Urinary bladder (tissue), 4 donors: Measurements from ENCODE around the gene MINK1. TPM values are rescaled to one million over a fixed set of nuclear protein-coding genes. Genes with fewer than 3 reads are reported as not detected.
"Not testable (repeated sequence)": the region's sequence is repeated elsewhere in the genome, so short reads cannot be mapped to it uniquely, and the experiment has no call there.

Source experiments
- DNase-seq: peaks from one replicate; pipeline ENCODE4 v3.0.0-alpha.2; 2015; ENCODE audit errors: extremely low spot score
- H3K27ac ChIP-seq: one replicate; pipeline ENCODE4 v1.5.1; 2013; ENCODE audit warnings: low read depth, mild to moderate bottlenecking, moderate library complexity
- H3K36me3 ChIP-seq: one replicate; pipeline ENCODE4 v1.6.1; 2013; ENCODE audit warnings: mild to moderate bottlenecking, moderate library complexity; ENCODE audit not compliant: insufficient read depth
- H3K4me1 ChIP-seq: one replicate; pipeline ENCODE4 v1.6.1; 2013; ENCODE audit warnings: mild to moderate bottlenecking, moderate library complexity; ENCODE audit not compliant: insufficient read depth
- H3K4me3 ChIP-seq: one replicate; pipeline ENCODE4 v1.5.1; 2013; ENCODE audit warnings: low read depth, low read length
- WGBS: extraction: QIAGEN DNeasy Blood & Tissue Kit; methylation state at CpG from one replicate; pipeline ENCODE4 v1.1.7; 2013; 5-methylcytosine and 5-hydroxymethylcytosine counted together
- polyA plus RNA-seq: library from polyadenylated mRNA; stranded (reverse); fragments of 200-250 nt; gene quantifications from one replicate; pipeline ENCODE4 v1.2.3, GENCODE V29; 2013
- total RNA-seq: library from RNA; depleted of rRNA; stranded (reverse); fragments of >200 nt; gene quantifications from one replicate; pipeline ENCODE4 v1.2.3, GENCODE V29; 2014
- donor health status: healthy with polysubstance abuse.
- donor health status: healthy.

The MINK1 gene
- total and polyA plus RNA-seq, 2 donors, result 29.9 to 45.2 TPM

DNA sequence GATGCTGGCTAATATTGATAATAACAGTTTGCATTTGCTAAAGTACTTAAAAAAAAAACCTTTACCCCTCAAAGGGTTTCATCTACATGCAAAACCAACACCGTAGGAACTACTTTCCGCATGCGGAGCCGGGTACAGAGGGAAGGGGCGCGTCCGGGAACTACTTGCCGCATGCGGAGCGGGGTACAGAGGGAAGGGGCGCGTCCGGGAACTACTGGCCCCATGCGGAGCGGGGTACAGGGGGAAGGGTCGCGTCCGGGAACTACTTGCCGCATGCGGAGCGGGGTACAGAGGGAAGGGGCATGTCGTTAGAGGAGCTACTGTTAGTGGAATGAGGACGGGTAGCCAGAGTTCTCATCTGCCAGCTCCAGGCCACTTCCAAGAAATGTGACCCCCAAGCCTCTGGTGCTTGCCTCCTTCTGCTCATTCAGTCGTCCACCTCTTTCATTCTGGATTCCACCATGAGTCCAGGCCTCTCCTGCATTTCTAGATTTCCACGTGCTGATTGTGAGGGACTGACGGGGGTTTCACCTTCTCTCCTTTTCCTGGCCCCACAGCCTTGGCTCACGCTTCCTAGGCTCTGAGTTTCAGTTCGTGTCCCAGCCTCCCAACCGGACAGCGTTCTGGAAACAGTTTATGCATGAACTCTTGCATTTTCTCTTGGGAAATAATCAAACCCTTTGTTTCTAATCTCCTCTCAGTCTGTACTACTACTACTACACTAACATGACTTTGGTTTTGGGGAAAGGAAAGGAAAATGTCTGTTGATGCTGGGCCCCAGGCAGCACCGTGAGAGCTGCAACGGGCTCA is 26.9 kb downstream of the MINK1 start:
- Histone ChIP-seq H3K4me1 (no peaks in the 10 kb centered on the region), H3K27ac (no peak overlapping the region), H3K36me3 (no peaks in the 10 kb centered on the region), H3K4me3 (no peak overlapping the region)
- WGBS, result 79% methylated on average over 32 of the region's 32 CpGs
- no peak for DNase-seq

DNA sequence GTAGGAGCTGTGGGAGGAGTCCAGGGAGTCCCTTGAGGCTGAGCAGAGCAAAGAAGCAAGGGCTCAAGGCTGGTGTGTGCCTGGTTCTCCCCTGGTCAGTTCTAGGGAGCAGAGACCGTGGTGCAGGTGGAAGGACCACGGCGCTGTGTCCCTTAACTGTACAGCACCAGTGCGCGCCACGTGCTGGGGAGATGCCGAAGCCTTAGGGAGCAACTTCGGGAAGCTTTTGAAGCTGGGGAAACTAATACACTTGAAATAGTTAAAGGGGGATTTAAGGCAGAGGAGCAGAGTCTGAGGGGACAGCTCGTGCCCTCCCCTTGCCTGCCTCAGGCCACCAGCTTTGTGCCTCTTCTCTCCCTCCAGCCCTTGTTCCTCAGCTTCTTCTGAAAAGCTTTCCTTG is 27.5 kb downstream of the MINK1 start:
- no peaks in the 10 kb centered on the region for H3K4me1 ChIP-seq
- 86% methylated on average over 9 of the region's 9 CpGs for WGBS
- no peak overlapping the region for H3K4me3 ChIP-seq
- no peak overlapping the region for H3K27ac ChIP-seq
- H3K36me3 ChIP-seq, result no peaks in the 10 kb centered on the region
- DNase-seq, result no peak

DNA sequence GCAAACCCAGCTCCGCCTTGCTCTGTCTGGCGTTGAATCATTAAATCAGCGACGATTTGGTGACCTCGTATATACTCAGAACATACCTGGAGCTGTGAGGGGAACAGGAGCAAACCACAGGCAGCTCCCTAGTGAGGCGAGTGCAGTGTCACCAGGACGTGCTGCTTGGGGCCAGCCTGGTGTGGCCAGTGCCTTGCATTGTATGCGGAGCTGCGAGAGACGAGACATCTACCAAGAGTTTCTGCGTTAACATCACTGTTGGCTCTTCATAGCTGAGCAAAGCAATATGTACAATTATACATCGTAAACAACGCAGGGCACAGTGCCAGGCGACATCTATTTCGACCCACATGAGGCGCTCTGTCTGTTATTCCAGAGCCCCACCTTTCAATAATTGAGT is 27.9 kb downstream of the MINK1 start:
- WGBS, result 88% methylated on average over 16 of the region's 16 CpGs
- no peak for DNase-seq
- H3K36me3 ChIP-seq, result no peaks in the 10 kb centered on the region
- no peak overlapping the region for H3K4me3 ChIP-seq
- no peak overlapping the region for H3K27ac ChIP-seq
- no peaks in the 10 kb centered on the region for H3K4me1 ChIP-seq

DNA sequence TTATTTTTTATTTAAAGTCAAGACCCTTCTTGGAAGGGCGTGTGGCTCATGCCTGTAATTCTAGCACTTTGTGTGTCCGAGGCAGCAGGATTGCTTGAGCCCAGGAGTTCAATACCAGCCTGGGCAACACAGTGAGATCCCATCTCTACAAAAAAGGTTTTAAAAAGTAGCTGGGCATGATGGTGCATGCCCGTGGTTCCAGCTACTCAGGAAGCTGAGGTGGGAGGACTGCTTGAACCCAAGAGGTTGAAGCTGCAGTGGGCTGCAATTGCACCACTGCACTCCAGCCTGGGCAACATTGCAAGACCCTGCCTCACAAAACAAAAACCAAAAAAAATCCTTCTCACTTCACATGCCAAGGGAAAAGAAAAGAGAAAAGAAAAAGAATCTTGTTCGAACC is 29.6 kb downstream of the MINK1 start:
- Histone ChIP-seq H3K36me3 (no peaks in the 10 kb centered on the region), H3K4me3 (no peak overlapping the region), H3K27ac (no peak overlapping the region), H3K4me1 (no peaks in the 10 kb centered on the region)
- DNase-seq, result no peak
- 93% methylated on average over 4 of the region's 4 CpGs for WGBS

DNA sequence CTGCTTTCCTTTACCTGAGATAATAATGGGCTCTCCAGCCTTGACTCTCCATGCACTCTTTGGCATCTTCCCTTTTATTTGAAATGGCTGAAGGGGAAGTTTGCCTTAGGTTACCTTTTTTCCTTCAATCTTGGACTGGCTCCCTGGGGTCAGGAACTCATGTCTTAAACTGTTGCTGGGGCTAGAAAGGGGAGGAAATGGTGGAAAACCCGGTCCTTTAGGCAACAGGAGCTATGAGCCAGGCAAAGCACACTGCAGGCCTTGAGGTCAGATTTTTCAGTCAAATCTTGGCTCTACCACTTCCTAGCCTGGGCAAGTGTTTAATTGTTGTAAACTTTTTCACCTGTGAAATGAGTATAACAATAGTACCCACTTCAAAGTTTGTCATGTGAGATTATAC is 30.2 kb downstream of the MINK1 start:
- H3K36me3 ChIP-seq, result no peaks in the 10 kb centered on the region
- WGBS, result 87% methylated on average over 1 of the region's 1 CpG
- no peak overlapping the region for H3K27ac ChIP-seq
- no peaks in the 10 kb centered on the region for H3K4me1 ChIP-seq
- no peak for DNase-seq
- H3K4me3 ChIP-seq, result no peak overlapping the region

DNA sequence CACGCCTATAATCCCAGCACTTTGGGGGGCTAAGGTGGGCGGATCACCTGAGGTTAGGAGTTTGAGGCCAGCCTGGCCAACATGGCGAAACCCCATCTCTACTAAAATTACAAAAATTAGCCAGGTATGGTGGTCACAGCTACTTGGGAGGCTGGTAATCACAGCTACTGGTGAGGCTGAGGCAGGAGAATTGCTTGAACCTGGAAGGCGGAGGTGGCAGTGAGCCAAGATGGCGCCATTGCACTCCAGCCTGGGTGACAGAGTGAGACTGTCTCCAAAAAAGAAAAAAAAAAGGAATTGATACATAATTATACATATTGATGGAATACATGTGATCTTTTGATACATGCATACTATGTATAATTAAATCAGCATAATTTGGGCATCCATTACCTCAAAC is 34.4 kb downstream of the MINK1 start:
- not testable (repeated sequence) for H3K27ac ChIP-seq, DNase-seq, H3K36me3 ChIP-seq, H3K4me3 ChIP-seq, H3K4me1 ChIP-seq
- WGBS, result 93% methylated on average over 5 of the region's 5 CpGs

DNA sequence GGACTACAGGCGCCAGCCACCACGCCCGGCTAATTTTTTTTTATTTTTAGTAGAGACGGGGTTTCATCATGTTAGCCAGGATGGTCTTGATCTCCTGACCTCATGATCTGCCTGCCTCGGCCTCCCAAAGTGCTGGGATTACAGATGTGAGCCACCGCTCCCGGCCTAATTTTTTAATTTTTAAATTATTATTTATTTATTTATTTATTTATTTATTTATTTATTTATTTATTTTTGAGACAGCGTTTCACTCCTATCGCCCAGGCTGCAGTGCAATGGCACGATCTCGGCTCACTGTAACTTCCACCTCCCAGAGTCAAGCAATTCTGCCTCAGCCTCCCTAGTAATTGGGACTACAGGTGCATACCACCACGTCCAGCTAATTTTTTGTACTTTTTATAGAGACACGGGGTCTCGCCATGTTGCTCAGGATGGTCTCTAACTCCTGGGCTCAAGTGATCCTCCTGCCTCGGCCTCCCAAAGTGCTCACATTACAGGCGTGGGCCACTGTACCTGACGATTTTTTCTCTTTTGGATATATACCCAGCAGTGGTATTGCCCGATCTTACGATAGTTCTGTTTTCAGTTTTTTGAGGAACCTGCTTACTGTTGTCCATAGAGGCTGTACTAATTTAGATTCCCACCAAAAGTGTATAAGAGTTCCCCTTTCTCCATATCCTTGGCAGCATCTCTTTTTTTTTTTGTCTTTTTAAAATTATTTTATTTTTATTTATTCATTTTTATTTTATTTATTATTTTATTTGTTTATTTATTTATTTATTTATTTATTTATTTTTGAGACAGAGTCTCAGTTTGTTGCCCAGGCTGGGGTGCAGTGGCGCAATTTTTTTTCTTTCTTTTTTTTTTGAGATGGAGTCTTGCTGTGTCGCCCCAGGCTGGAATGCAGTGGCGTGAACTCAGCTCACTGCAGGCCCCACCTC is 36.2 kb downstream of the MINK1 start:
- not testable (repeated sequence) for H3K27ac ChIP-seq, H3K36me3 ChIP-seq, H3K4me1 ChIP-seq, DNase-seq, H3K4me3 ChIP-seq
- WGBS, result 94% methylated on average over 22 of the region's 22 CpGs

DNA sequence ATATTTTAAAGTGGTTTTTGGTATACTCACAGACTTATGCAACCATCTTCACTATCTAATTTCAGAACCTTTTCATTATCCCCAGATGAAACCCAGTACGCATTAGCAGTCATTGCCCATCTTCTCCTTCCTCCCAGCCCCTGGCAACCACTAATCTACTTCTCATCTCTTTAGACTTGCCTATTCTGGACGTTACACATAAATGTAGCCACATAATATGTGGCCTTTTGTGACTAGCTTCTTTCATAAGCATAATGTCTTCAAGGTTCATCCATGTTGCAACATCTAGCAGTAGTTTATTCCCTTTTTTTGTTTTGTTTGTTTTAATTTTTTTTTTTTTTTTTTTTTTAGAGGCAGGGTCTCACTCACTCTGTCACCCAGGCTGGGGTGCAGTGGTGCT is 37.7 kb downstream of the MINK1 start:
- Histone ChIP-seq H3K27ac (no peak overlapping the region), H3K36me3 (no peaks in the 10 kb centered on the region), H3K4me3 (no peak overlapping the region), H3K4me1 (no peaks in the 10 kb centered on the region)
- no peak for DNase-seq
- WGBS, result 88% methylated on average over 2 of the region's 2 CpGs

DNA sequence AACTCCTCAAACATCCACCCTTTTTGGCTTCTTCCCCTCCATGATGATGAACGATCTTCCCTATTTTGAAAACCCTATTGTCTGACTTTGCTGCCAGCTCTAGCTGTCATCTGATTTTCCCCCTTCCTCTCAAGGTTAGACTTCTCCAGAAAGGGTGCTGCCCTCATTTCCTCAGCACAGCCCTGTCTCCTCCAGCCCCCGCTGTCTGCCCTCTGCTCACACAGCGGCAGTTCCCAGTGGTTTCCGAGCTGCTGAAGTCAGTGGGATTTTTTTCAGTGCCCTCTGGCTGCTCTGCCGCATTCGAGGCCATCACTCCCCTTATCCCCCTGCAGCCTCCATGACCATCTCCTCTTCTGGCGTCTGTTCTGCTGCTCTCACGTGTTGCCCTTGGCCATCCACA is 39.6 kb downstream of the MINK1 start:
- H3K36me3 ChIP-seq, result no peaks in the 10 kb centered on the region
- no peak for DNase-seq
- WGBS, result 54% methylated on average over 8 of the region's 8 CpGs
- H3K4me3 ChIP-seq, result no peak overlapping the region
- no peak overlapping the region for H3K27ac ChIP-seq
- H3K4me1 ChIP-seq, result no peaks in the 10 kb centered on the region

DNA sequence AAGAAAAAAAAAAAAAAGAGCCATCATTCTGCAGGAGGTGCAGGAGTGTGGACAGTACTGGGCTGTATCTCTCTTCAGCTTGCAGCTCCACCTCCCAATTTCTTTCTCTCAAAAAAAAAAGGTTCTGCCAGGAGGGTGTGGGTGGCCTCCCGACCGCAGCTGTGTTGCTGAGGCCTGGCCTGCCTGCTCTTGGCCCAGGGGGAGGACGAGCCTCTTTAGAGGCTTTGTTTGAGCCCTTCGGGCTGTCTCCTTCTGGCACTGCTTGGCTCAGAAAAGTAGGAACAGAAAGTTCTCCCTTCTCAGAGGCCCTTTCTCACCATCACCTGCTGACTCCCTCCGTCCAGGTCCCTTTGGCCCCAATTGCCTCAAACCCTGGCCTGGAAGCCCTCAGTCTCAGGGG is 43.9 kb downstream of the MINK1 start:
- no peak overlapping the region for H3K4me3 ChIP-seq
- no peaks in the 10 kb centered on the region for H3K36me3 ChIP-seq
- no peak overlapping the region for H3K27ac ChIP-seq
- no peaks in the 10 kb centered on the region for H3K4me1 ChIP-seq
- 66% methylated on average over 5 of the region's 5 CpGs for WGBS
- no peak for DNase-seq

DNA sequence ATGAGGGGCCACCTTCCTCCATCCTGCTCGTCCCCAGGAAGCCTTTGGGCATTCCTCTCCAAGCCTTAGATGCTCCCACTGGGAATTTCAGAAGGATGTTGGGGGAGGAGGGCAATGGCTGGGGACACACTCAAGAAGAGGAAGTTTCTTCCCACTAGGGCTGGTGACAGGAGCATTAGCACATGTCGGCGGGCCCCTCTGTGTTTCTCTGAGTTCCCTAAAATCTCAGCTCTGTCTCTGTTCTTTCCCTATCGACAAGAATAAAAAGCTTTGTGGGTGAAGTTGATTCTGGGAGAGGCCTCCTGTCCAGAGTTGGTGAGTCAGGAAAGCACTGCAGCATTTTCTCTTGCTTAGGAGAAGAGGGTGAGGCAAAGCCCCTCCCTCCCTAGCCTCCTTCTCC is 46.5 kb downstream of the MINK1 start:
- DNase-seq, result no peak
- Histone ChIP-seq H3K27ac (no peak overlapping the region), H3K4me1 (no peaks in the 10 kb centered on the region), H3K36me3 (no peaks in the 10 kb centered on the region), H3K4me3 (no peak overlapping the region)
- 83% methylated on average over 4 of the region's 4 CpGs for WGBS

DNA sequence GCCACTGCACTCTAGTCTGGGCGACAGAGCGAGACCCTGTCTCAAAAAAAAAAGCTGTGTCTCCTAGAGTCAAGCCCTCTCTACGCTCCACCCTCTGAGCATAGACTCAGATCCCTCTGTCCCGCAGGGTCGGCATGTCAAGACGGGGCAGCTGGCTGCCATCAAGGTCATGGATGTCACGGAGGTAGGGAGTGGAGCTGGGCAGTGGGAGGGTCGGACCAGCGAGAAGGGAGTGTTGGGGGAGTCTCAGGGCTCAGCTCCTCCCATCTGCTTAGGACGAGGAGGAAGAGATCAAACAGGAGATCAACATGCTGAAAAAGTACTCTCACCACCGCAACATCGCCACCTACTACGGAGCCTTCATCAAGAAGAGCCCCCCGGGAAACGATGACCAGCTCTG is 47.7 kb downstream of the MINK1 start:
- H3K27ac ChIP-seq, result no peak overlapping the region
- DNase-seq, result no peak
- no peak overlapping the region for H3K4me3 ChIP-seq
- no peaks in the 10 kb centered on the region for H3K4me1 ChIP-seq
- 81% methylated on average over 15 of the region's 15 CpGs for WGBS
- H3K36me3 ChIP-seq, result no peaks in the 10 kb centered on the region

DNA sequence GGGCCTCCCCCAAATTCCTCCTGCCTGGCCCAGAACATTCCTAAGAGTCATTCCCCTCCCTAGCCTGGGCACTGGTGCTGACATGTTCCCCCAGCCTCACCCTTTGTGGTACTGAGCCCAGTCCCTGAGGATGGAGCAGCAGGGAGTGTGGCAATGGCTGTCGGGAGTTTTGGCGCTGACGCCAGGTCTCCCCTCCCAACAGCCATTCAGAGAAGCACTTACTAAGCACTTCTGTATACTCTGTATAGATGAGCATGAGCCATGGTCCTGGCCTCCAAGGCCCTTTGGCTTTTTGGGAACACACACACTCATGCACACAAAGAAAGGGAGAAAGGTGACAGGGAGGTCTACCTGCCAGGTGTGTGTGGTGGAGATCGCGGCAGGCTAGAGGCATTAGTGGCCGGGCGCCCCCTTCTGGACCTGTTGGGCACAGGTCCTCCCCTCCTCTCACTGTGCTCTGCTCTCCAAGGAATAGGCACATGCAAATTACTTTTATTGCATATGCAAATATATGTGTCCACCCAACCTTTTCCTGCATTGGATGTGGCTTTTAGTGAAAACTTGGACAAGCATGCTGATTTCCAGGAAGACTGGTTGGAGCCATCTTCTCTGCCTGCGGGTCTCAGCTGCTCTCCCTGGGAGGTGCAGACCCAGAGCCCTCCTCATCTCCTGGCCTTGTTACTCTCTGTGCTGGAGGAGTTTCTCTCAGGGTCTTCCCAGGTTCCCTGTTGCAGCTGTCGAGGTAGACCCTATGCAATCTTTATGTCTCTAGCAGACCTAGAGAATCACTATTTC is 48.8 kb downstream of the MINK1 start:
- Histone ChIP-seq H3K36me3 (no peaks in the 10 kb centered on the region), H3K4me1 (no peaks in the 10 kb centered on the region), H3K27ac (no peak overlapping the region), H3K4me3 (no peak overlapping the region)
- 39% methylated on average over 9 of the region's 9 CpGs for WGBS
- no peak for DNase-seq
